OCI-LY3 (cell line): ENCODE data around the gene RBM34.

Experiments used
- CTCF ChIP-seq: fragments of 200-600, 300-600 bp; sonication (generic); IDR thresholded peaks from 2 replicates; pipeline ENCODE4 v1.5.1; 2014; ENCODE audit warnings: antibody characterized with exemption, low read length, low read depth
- EZH2phosphoT487 ChIP-seq: fragments of 200-600 bp; shearing (Covaris generic); IDR thresholded peaks from 2 replicates; pipeline ENCODE4 v1.6.1; 2018; ENCODE audit warnings: antibody characterized with exemption, mixed run types, low read depth

- TF ChIP-seq CTCF: no peak
- TF ChIP-seq EZH2phosphoT487: no peak
Observed at GRCh38 chr1:235142991-235143390, 18.1 kb downstream of the RBM34 start.
